H1 (cell line): ENCODE results near the gene HPS6. TPM values are rescaled to one million over a fixed set of nuclear protein-coding genes. Genes with fewer than 3 reads are reported as not detected.

ENCODE experiments used
- CTCF ChIA-PET: fragments of 300-600 bp; sonication (Branson Sonifier 250); formaldehyde crosslinking; loops from one replicate; lab custom pipeline; 2021; ENCODE audit not compliant: partially characterized antibody; lab: Charles Lee
- POLR2A ChIA-PET: fragments of 300-600 bp; sonication (Branson Sonifier 250); formaldehyde crosslinking; loops from one replicate; lab custom pipeline; 2021; ENCODE audit warnings: inconsistent platforms; ENCODE audit not compliant: partially characterized antibody; lab: Charles Lee
- DNase-seq, 2 experiments: peaks; one replicate each; pipeline versions ENCODE4 v3.0.0 to v3.0.0-alpha.2; 2010 to 2022; ENCODE audit warnings: low spot score in 2 of 2, low read depth in 1 of 2, mixed read lengths in 1 of 2
- FAIRE-seq: peaks from 2 replicates; lab custom pipeline; 2011; peaks lifted over from hg19 to GRCh38; lab: Jason Lieb, UNC
- H2AFZ ChIP-seq: 2 replicates; pipeline ENCODE4 v1.8.1; 2012; ENCODE audit warnings: low read length, inconsistent platforms
- H2AK5ac ChIP-seq: 2 replicates; pipeline ENCODE4 v1.6.1; 2013; ENCODE audit warnings: low read depth, low read length
- H2BK120ac ChIP-seq: replicated peaks from 2 replicates; pipeline ENCODE3; 2013; ENCODE audit warnings: low read depth, low read length, inconsistent platforms
- H2BK12ac ChIP-seq: 2 replicates; pipeline ENCODE4 v1.6.1; 2013; ENCODE audit warnings: low read depth, low read length
- H2BK15ac ChIP-seq: 2 replicates; pipeline ENCODE4 v1.6.1; 2013; ENCODE audit warnings: low read length
- H2BK20ac ChIP-seq: 2 replicates; pipeline ENCODE4 v1.6.1; 2013; ENCODE audit warnings: low read length
- H2BK5ac ChIP-seq: 2 replicates; pipeline ENCODE4 v1.6.1; 2013; ENCODE audit warnings: low read depth, low read length
- H3K14ac ChIP-seq: 2 replicates; pipeline ENCODE4 v1.6.1; 2013; ENCODE audit warnings: inconsistent platforms; ENCODE audit not compliant: insufficient read length
- H3K18ac ChIP-seq: 2 replicates; pipeline ENCODE4 v1.6.1; 2013; ENCODE audit warnings: low read length; ENCODE audit errors: extremely low read depth
- H3K23ac ChIP-seq: 2 replicates; pipeline ENCODE4 v1.6.1; 2013; ENCODE audit warnings: inconsistent platforms; ENCODE audit not compliant: insufficient read length
- H3K23me2 ChIP-seq: 2 replicates; pipeline ENCODE4 v1.6.1; 2013; ENCODE audit warnings: low read depth, low read length
- H3K27ac ChIP-seq: 2 replicates; pipeline ENCODE4 v1.6.1; 2011; ENCODE audit warnings: low read depth, low read length, inconsistent platforms
- H3K27me3 ChIP-seq, 4 experiments: replicated peaks in 1 of 4; 1 replicate in 1 of 4; 2 replicates in 3 of 4; pipeline versions ENCODE4 v1.6.1 to v1.8.1; 2011 to 2013; ENCODE audit warnings: low read length in 3 of 4, mild to moderate bottlenecking in 3 of 4, inconsistent platforms in 2 of 4, mixed read lengths in 2 of 4, moderate library complexity in 1 of 4; ENCODE audit not compliant: control insufficient read depth in 3 of 4, insufficient read depth in 3 of 4; ENCODE audit errors: extremely low read depth in 1 of 4
- H3K36me3 ChIP-seq, 4 experiments: 2 replicates each; pipeline versions ENCODE4 v1.6.1 to v1.8.1; 2011 to 2013; ENCODE audit warnings: mild to moderate bottlenecking in 4 of 4, low read length in 3 of 4, moderate library complexity in 2 of 4, control low read depth in 1 of 4, inconsistent platforms in 1 of 4; ENCODE audit not compliant: insufficient read depth in 4 of 4, control insufficient read depth in 2 of 4
- H3K4ac ChIP-seq: replicated peaks from 2 replicates; pipeline ENCODE3; 2013; ENCODE audit warnings: low read length, low read depth, mixed read lengths, inconsistent platforms; ENCODE audit not compliant: insufficient read length
- H3K4me1 ChIP-seq, 4 experiments: replicated peaks in 1 of 4; 1 replicate in 1 of 4; 2 replicates in 3 of 4; pipeline versions ENCODE4 v1.6.1 to v1.8.1; 2011 to 2013; ENCODE audit warnings: low read length in 3 of 4, inconsistent platforms in 2 of 4, mixed read lengths in 1 of 4; ENCODE audit not compliant: insufficient read depth in 4 of 4, control insufficient read depth in 3 of 4
- H3K4me2 ChIP-seq, 2 experiments: 2 replicates each; pipeline versions ENCODE4 v1.6.1 to v1.8.1; 2011 to 2013; ENCODE audit warnings: low read depth in 2 of 2, low read length in 2 of 2, control low read depth in 1 of 2, inconsistent platforms in 1 of 2, mild to moderate bottlenecking in 1 of 2; ENCODE audit not compliant: insufficient read depth in 1 of 2
- H3K4me3 ChIP-seq, 4 experiments: fragments of 200-600, 300-600 bp in 1 of 4; sonication (generic), shearing (Covaris generic), sonication (Bioruptor Twin) in 1 of 4; 2 replicates each; pipeline versions ENCODE4 v1.5.1 to v1.8.1; 2011 to 2016; ENCODE audit warnings: low read length in 4 of 4, low read depth in 3 of 4, control low read depth in 2 of 4, inconsistent platforms in 2 of 4, mild to moderate bottlenecking in 2 of 4, mixed read lengths in 1 of 4, moderate library complexity in 1 of 4; ENCODE audit not compliant: insufficient read depth in 2 of 4; ENCODE audit errors: extremely low read depth in 1 of 4
- H3K56ac ChIP-seq: replicated peaks from 2 replicates; pipeline ENCODE3; 2013; ENCODE audit warnings: low read depth, mild to moderate bottlenecking, mixed read lengths, low read length, inconsistent platforms; ENCODE audit not compliant: insufficient read length
- H3K79me1 ChIP-seq: 2 replicates; pipeline ENCODE4 v1.6.1; 2013; ENCODE audit warnings: low read depth, low read length, control low read depth
- H3K79me2 ChIP-seq, 2 experiments: 2 replicates each; pipeline versions ENCODE4 v1.6.1 to v1.8.1; 2012 to 2013; ENCODE audit warnings: low read length in 2 of 2, mild to moderate bottlenecking in 2 of 2, inconsistent platforms in 1 of 2; ENCODE audit not compliant: insufficient read depth in 2 of 2, control insufficient read depth in 1 of 2
- H3K9ac ChIP-seq, 4 experiments: replicated peaks in 1 of 4; 1 replicate in 1 of 4; 2 replicates in 3 of 4; pipeline versions ENCODE4 v1.6.1 to v1.8.1; 2011 to 2013; ENCODE audit warnings: low read depth in 3 of 4, low read length in 3 of 4, control low read depth in 2 of 4, mild to moderate bottlenecking in 2 of 4, moderate library complexity in 2 of 4, inconsistent platforms in 1 of 4; ENCODE audit errors: extremely low read depth in 1 of 4
- H3K9me3 ChIP-seq, 2 experiments: 2 replicates each; pipeline versions ENCODE4 v1.6.1 to v1.8.1; 2012 to 2013; ENCODE audit warnings: mild to moderate bottlenecking in 2 of 2, moderate library complexity in 2 of 2, control low read depth in 1 of 2, inconsistent platforms in 1 of 2, low read depth in 1 of 2, low read length in 1 of 2, mixed read lengths in 1 of 2; ENCODE audit not compliant: insufficient read depth in 2 of 2
- H4K20me1 ChIP-seq, 2 experiments: replicated peaks in 1 of 2; 2 replicates each; pipeline versions ENCODE3 to v1.8.1; 2011 to 2013; ENCODE audit warnings: inconsistent platforms in 2 of 2, low read length in 2 of 2, mild to moderate bottlenecking in 1 of 2; ENCODE audit not compliant: insufficient read depth in 2 of 2, control insufficient read depth in 1 of 2
- H4K5ac ChIP-seq: 2 replicates; pipeline ENCODE4 v1.6.1; 2013; ENCODE audit warnings: low read length, low read depth, mixed read lengths, inconsistent platforms; ENCODE audit not compliant: insufficient read length
- H4K8ac ChIP-seq: 2 replicates; pipeline ENCODE4 v1.8.0; 2013; ENCODE audit warnings: mild to moderate bottlenecking, moderate library complexity, low read length, inconsistent platforms; ENCODE audit not compliant: insufficient read depth; ENCODE audit errors: extremely low read depth
- H4K91ac ChIP-seq: replicated peaks from 2 replicates; pipeline ENCODE3; 2013; ENCODE audit warnings: low read length, mixed read lengths, inconsistent platforms; ENCODE audit not compliant: insufficient read length
- RFX5 ChIP-seq: IDR thresholded peaks from 2 replicates; pipeline ENCODE4 v1.6.1; 2011; ENCODE audit warnings: low read depth, low read length, improper control_type of control experiment, borderline replicate concordance
- SIRT6 ChIP-seq: IDR thresholded peaks from one replicate; pipeline ENCODE4 v1.7.1; 2012; ENCODE audit warnings: low read length, inconsistent platforms
- SP1 ChIP-seq: IDR thresholded peaks from 2 replicates; pipeline ENCODE4 v1.6.1; 2011; ENCODE audit warnings: low read depth, low read length
- SRF ChIP-seq: IDR thresholded peaks from 2 replicates; pipeline ENCODE4 v1.6.1; 2011; ENCODE audit warnings: mild to moderate bottlenecking, low read depth, low read length, moderate library complexity
- TCF12 ChIP-seq: IDR thresholded peaks from 2 replicates; pipeline ENCODE4 v1.6.1; 2011; ENCODE audit warnings: low read depth, mild to moderate bottlenecking, low read length
- ZNF274 ChIP-seq: IDR thresholded peaks from 2 replicates; pipeline ENCODE4 v1.7.0; 2012; ENCODE audit warnings: low read length, borderline replicate concordance; ENCODE audit errors: extremely low read depth
- WGBS, 2 experiments: shearing (Covaris generic) in 1 of 2; methylation state at CpG; one replicate each; pipeline versions ENCODE4 v1.1.6 to v1.1.7; 2013 to 2015; ENCODE audit warnings: low lambda C conversion rate in 2 of 2, mixed read lengths in 2 of 2, inconsistent platforms in 1 of 2, low coverage in 1 of 2, missing lambda C conversion rate in 1 of 2; ENCODE audit not compliant: insufficient replicate concordance in 2 of 2, insufficient coverage in 1 of 2, insufficient read length in 1 of 2; ENCODE audit errors: extremely low coverage in 1 of 2, missing lambda C conversion rate in 1 of 2; 5-methylcytosine and 5-hydroxymethylcytosine counted together
- polyA plus RNA-seq, 7 experiments: library from polyadenylated mRNA; depleted of rRNA in 3 of 7; stranded (reverse) in 5 of 7; unstranded in 2 of 7; fragments of >200 nt in 5 of 7; fragments of 200-250 nt in 2 of 7; gene quantifications; 1 replicate in 5 of 7; 2 replicates in 1 of 7; 4 replicates in 1 of 7; pipeline versions ENCODE4 v1.2.1 to v1.2.3, GENCODE V29; 2011 to 2013; ENCODE audit warnings: missing spikeins in 2 of 7, mixed read lengths in 2 of 7
- total RNA-seq: library from RNA; stranded (reverse); fragmentation: NEBNext Ultra II Directional; extraction: Animal tissue kit (Norgen Biotek cat#: 25700); gene quantifications from 2 replicates; pipeline ENCODE4 v1.2.1, GENCODE V29; 2021
- TF ChIP-seq, protein P1 (sequence below): IDR thresholded peaks from 2 replicates; pipeline ENCODE4 v1.6.1; 2012; ENCODE audit warnings: inconsistent platforms

Gene HPS6
- total and polyA plus RNA-seq, 2 of the 8 experiments (the other 6 are each of a cell fraction or from before 2014, with no cell fraction given): 10.2 to 17.7 TPM

DNA sequence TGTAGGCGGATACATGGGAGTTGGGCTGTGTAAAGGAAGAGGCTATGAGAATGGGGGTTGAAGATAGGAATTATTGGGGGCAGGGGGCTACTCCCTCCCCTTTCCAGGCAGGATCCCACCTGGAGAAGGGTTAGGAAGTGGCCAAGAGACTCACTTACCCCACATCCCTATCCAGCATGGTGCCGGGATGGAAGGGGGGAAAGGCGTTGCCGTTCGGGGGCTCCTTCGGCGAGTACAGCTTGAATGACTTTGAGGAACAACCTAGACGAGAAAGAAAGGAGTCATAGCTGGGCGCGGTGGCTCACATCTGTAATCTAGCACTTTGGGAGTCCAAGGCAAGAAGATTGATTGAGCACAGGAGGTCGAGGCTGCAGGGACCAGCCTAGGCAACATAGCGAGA, 46.1 kb downstream of the HPS6 start:
- no peak overlapping the region for H2BK20ac ChIP-seq
- no peaks in the 10 kb centered on the region for H3K27me3 ChIP-seq
- H4K5ac ChIP-seq: no peak overlapping the region
- H2BK12ac ChIP-seq: no peak overlapping the region
- no peak overlapping the region for H4K91ac ChIP-seq
- no peak overlapping the region for H3K4ac ChIP-seq
- TF ChIP-seq ZNF274 (no peak), SIRT6 (no peak), SRF (no peak), SP1 (no peak), RFX5 (no peak), TCF12 (no peak)
- TF ChIP-seq, protein P1, sequence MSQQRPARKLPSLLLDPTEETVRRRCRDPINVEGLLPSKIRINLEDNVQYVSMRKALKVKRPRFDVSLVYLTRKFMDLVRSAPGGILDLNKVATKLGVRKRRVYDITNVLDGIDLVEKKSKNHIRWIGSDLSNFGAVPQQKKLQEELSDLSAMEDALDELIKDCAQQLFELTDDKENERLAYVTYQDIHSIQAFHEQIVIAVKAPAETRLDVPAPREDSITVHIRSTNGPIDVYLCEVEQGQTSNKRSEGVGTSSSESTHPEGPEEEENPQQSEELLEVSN: no peak
- DNase-seq (no peak), FAIRE-seq (no peak)
- peaks cover 16 to 50% of the 10 kb centered on the region in 2 experiments for H3K79me2 ChIP-seq
- peaks cover 17% of the 10 kb centered on the region; the same call in 1 of the 2 replicates for H3K79me1 ChIP-seq
- H3K18ac ChIP-seq: no peak overlapping the region
- POLR2A ChIA-PET: interaction anchor here (1.0 to 1.8 kb wide), 5 partner anchors 9 to 41 kb away, joined by 3 to 15 read pairs (median 4); partner anchors contain the start of genes NOLC1 and PPRC1
- no peak overlapping the region for H2BK15ac ChIP-seq
- H4K20me1 ChIP-seq: peaks cover 39 to 42% of the 10 kb centered on the region in 2 experiments
- CTCF ChIA-PET: interaction anchor here (0.8 to 7.9 kb wide), 9 partner anchors 11 to 276 kb away, joined by 3 to 86 read pairs (median 5); no protein-coding TSS in a partner anchor
- no peak overlapping the region for H2AFZ ChIP-seq
- H3K23me2 ChIP-seq: peaks cover 3% of the 10 kb centered on the region; the same call in 1 of the 2 replicates
- H3K4me2 ChIP-seq: no peak overlapping the region
- H2BK120ac ChIP-seq: no peak overlapping the region
- H3K14ac ChIP-seq: no peak overlapping the region
- no peaks in the 10 kb centered on the region for H3K9me3 ChIP-seq
- H3K27ac ChIP-seq: no peak overlapping the region
- H3K36me3 ChIP-seq: peaks cover 33 to 55% (median 46%) of the 10 kb centered on the region in 4 experiments
- no peak overlapping the region for H3K56ac ChIP-seq
- H3K4me1 ChIP-seq: peaks cover 7 to 21% (median 15%) of the 10 kb centered on the region in 4 experiments
- no peak overlapping the region for H4K8ac ChIP-seq
- 85% methylated on average over 7 of the region's 12 CpGs; no CpG with 5 or more reads in 1 of the 2 experiments for WGBS, 2 experiments
- no peak overlapping the region for H3K4me3 ChIP-seq
- no peak overlapping the region for H2BK5ac ChIP-seq
- H3K9ac ChIP-seq: no peak overlapping the region
- H3K23ac ChIP-seq: no peak overlapping the region
- H2AK5ac ChIP-seq: no peak overlapping the region
